HEK293 (cell line): Measurements from ENCODE around the gene TPRKB.
"Not testable (repeated sequence)": the region's sequence is repeated elsewhere in the genome, so short reads cannot be mapped to it uniquely, and the experiment has no call there.

Experiments used
- CTCF ChIA-PET: fragments of 350-600 bp; formaldehyde crosslinking; extraction: SDS; loops from one replicate; lab custom pipeline; 2021; ENCODE audit warnings: antibody characterized with exemption; lab: Yijun Ruan, JAX
- POLR2A ChIA-PET: fragments of 300-600 bp; formaldehyde crosslinking; extraction: SDS; loops from one replicate; lab custom pipeline; 2020; ENCODE audit warnings: antibody characterized with exemption, inconsistent platforms; lab: Yijun Ruan, JAX
- H3K27ac ChIP-seq: fragments of 200-500 bp; sonication (Bioruptor generic); 2 replicates; pipeline ENCODE4 v1.5.1; 2014; ENCODE audit warnings: low read depth, low read length, control low read depth, inconsistent platforms; ENCODE audit errors: extremely low read depth
- H3K36me3 ChIP-seq, 2 experiments: fragments of 200-500 bp in 1 of 2; sonication (Bioruptor generic) in 1 of 2; 1 replicate in 1 of 2; 2 replicates in 1 of 2; pipeline ENCODE4 v1.5.1; 2014 to 2017; ENCODE audit warnings: inconsistent platforms in 2 of 2, low read length in 2 of 2; ENCODE audit not compliant: control insufficient read depth in 2 of 2, insufficient read depth in 1 of 2
- H3K4me1 ChIP-seq: fragments of 200-500 bp; sonication (Bioruptor generic); 2 replicates; pipeline ENCODE4 v1.5.1; 2014; ENCODE audit warnings: mild to moderate bottlenecking, low read length, inconsistent platforms; ENCODE audit not compliant: control insufficient read depth, insufficient read depth
- H3K4me3 ChIP-seq: 2 replicates; pipeline ENCODE4 v1.5.1; 2011; ENCODE audit warnings: low read depth, mild to moderate bottlenecking, control low read depth, low read length, moderate library complexity
- H3K9me3 ChIP-seq: fragments of 200-500 bp; sonication (Bioruptor generic); 2 replicates; pipeline ENCODE4 v1.5.1; 2014; ENCODE audit warnings: low read depth, low read length, inconsistent platforms; ENCODE audit not compliant: control insufficient read depth, insufficient read depth
- MEIS1 ChIP-seq: sonication (generic); formaldehyde crosslinking; IDR thresholded peaks from 2 replicates; pipeline ENCODE4 v1.8.1; 2022; ENCODE audit warnings: missing genetic modification reagents, mild to moderate bottlenecking, borderline replicate concordance
- PRDM1 ChIP-seq: fragments of 450-650 bp; formaldehyde crosslinking; IDR thresholded peaks from 2 replicates; pipeline ENCODE4; 2016; ENCODE audit warnings: missing biosample characterization, missing genetic modification characterization
- SCRT2 ChIP-seq: fragments of 450-650 bp; formaldehyde crosslinking; IDR thresholded peaks from 2 replicates; pipeline ENCODE4 v1.5.1; 2016; ENCODE audit warnings: missing biosample characterization, missing genetic modification characterization
- ZBTB8A ChIP-seq: fragments of 450-650 bp; formaldehyde crosslinking; IDR thresholded peaks from 2 replicates; pipeline ENCODE4 v1.5.1; 2016; ENCODE audit warnings: missing biosample characterization, missing genetic modification characterization
- ZNF146 ChIP-seq: fragments of 450-650 bp; formaldehyde crosslinking; IDR thresholded peaks from 2 replicates; pipeline ENCODE4 v1.5.1; 2016; ENCODE audit warnings: missing biosample characterization, missing genetic modification characterization
- ZNF324 ChIP-seq: fragments of 450-650 bp; formaldehyde crosslinking; IDR thresholded peaks from 2 replicates; pipeline ENCODE4 v1.5.1; 2016; ENCODE audit warnings: missing biosample characterization, missing genetic modification characterization
- ZNF433 ChIP-seq: fragments of 450-650 bp; formaldehyde crosslinking; IDR thresholded peaks from 2 replicates; pipeline ENCODE4 v1.5.1; 2016; ENCODE audit warnings: missing biosample characterization, missing genetic modification characterization, low read depth
- ZNF510 ChIP-seq: fragments of 450-650 bp; formaldehyde crosslinking; IDR thresholded peaks from 2 replicates; pipeline ENCODE4 v1.5.1; 2018; ENCODE audit warnings: mild to moderate bottlenecking, missing genetic modification characterization, missing biosample characterization; ENCODE audit not compliant: insufficient replicate concordance
- ZNF529 ChIP-seq: fragments of 450-650 bp; formaldehyde crosslinking; IDR thresholded peaks from 2 replicates; pipeline ENCODE4 v1.5.1; 2017; ENCODE audit warnings: missing genetic modification characterization, missing biosample characterization; ENCODE audit not compliant: insufficient replicate concordance
- ZXDB ChIP-seq: fragments of 450-650 bp; formaldehyde crosslinking; IDR thresholded peaks from 2 replicates; pipeline ENCODE4 v1.5.1; 2016; ENCODE audit warnings: missing biosample characterization, missing genetic modification characterization
- TF ChIP-seq, protein P1 (sequence below): fragments of 450-650 bp; formaldehyde crosslinking; IDR thresholded peaks from 2 replicates; pipeline ENCODE4 v1.5.1; 2016; ENCODE audit warnings: missing biosample characterization, missing genetic modification characterization
- TF ChIP-seq, protein P2 (sequence below): fragments of 450-650 bp; formaldehyde crosslinking; IDR thresholded peaks from 2 replicates; pipeline ENCODE4 v1.5.1; 2016; ENCODE audit warnings: missing biosample characterization, missing genetic modification characterization, low read depth
- TF ChIP-seq, protein P3 (sequence below): fragments of 450-650 bp; formaldehyde crosslinking; IDR thresholded peaks from 2 replicates; pipeline ENCODE4 v1.5.1; 2016; ENCODE audit warnings: missing biosample characterization, missing genetic modification characterization
- TF ChIP-seq, protein P4 (sequence below): fragments of 450-650 bp; formaldehyde crosslinking; IDR thresholded peaks from 2 replicates; pipeline ENCODE4 v1.5.1; 2016; ENCODE audit warnings: missing biosample characterization, missing genetic modification characterization

The TPRKB gene

DNA sequence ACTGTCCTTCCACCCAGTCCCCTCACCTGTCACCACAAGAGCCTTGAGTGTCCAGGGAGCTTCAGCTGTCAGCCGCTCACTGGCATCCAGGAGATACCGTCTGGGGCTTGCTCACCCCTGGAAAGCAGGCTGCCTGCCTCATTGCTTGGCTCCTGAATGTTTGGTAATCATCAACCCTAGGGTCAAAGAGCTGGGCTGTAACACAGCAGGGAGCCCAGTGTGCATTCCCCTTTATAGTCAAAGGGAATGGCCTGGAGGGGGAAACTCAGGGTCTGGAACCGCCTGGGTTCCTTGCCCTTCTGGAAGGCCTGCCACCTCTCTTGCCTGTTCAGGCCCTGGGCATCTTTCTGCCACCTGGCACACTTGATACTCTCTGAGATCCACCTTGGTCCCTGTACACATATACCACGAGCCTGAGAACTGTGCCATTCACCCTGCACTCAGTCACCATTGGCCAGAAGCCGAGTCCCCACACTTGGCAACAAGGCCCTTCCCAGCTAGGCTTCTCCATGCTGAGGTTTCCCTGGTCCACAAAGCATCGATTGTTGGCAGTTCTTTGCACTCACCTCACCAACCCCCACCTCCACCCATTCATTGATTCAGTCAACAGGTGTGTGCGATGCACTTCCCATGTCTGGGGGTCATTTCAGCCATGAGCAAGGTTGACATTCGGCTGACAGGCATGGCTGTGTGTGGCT, 35.0 kb downstream of the TPRKB start:
- Histone ChIP-seq H3K4me3 (no peak overlapping the region), H3K4me1 (no peaks in the 10 kb centered on the region), H3K9me3 (no peaks in the 10 kb centered on the region), H3K36me3 (no peaks in the 10 kb centered on the region), H3K27ac (no peak overlapping the region)
- POLR2A ChIA-PET, result no interaction called here
- TF ChIP-seq SCRT2 (tag by site-specific recombination) (peak; percentile 53), MEIS1 (CRISPR knock-in tag) (no peak), ZNF529 (no peak)
- TF ChIP-seq, protein P1, sequence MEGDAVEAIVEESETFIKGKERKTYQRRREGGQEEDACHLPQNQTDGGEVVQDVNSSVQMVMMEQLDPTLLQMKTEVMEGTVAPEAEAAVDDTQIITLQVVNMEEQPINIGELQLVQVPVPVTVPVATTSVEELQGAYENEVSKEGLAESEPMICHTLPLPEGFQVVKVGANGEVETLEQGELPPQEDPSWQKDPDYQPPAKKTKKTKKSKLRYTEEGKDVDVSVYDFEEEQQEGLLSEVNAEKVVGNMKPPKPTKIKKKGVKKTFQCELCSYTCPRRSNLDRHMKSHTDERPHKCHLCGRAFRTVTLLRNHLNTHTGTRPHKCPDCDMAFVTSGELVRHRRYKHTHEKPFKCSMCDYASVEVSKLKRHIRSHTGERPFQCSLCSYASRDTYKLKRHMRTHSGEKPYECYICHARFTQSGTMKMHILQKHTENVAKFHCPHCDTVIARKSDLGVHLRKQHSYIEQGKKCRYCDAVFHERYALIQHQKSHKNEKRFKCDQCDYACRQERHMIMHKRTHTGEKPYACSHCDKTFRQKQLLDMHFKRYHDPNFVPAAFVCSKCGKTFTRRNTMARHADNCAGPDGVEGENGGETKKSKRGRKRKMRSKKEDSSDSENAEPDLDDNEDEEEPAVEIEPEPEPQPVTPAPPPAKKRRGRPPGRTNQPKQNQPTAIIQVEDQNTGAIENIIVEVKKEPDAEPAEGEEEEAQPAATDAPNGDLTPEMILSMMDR (tag by site-specific recombination), result no peak
- CTCF ChIA-PET, result no interaction called here

DNA sequence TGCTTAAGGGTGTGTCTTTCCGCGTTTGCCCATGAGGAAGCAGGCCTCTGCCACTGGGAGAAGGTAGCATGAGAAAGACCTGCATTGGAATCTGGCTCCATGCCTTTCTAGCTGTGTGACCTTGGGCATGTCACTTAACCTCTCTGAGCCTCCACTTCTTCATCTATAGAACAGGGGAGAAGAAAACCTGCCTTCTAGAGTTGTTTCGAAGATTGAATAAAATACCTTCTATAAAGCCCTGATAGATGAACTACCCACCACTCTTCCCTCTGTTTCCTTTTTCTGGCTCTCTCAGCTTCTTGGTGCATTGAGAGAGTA, 35.7 kb downstream of the TPRKB start:
- POLR2A ChIA-PET, H3K4me3 ChIP-seq, H3K36me3 ChIP-seq, CTCF ChIA-PET, H3K9me3 ChIP-seq, H3K4me1 ChIP-seq, H3K27ac ChIP-seq: not testable (repeated sequence)

DNA sequence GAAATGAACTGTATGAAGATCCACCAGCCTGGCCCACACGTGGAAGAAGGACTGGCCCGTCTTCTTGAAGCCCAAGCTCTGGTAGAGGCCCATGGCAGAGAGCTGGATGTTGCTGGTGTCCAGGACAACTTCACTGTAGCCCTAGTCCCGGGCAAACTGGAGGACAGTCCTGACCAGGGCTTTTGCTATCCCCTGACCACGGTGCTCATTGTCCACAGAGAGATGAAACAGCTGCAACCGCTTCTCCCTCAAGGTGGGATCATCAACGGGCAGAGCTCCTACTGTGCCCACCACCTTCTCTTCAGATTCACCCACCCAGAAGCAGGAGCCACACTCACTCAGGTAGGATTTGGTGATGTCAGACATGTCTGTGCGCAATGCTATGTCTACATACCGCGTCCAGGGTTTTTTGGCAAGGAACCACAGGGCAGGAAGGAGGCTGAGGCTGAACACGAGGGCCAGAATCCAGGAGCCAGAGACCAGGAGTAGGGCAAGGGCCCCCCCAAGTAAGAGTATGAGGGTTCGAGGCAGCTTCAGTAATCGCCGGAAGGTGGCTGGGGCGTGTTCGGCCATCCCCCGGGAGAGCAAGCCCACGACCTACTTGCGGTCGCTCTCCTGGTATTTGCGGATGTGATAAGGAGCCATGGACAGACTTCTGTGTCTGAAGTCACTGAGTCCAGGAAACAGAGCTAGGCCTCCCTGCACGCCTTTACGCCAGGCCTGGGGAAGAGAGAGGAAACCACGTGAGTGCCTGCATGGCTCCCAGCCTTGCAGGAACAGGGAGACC, 36.3 kb downstream of the TPRKB start:
- no peaks in the 10 kb centered on the region for H3K4me1 ChIP-seq
- POLR2A ChIA-PET, result no interaction called here
- no peak overlapping the region for H3K4me3 ChIP-seq
- no peak overlapping the region for H3K27ac ChIP-seq
- H3K36me3 ChIP-seq, result no peaks in the 10 kb centered on the region
- no peaks in the 10 kb centered on the region for H3K9me3 ChIP-seq
- TF ChIP-seq ZNF433 (tag by site-specific recombination) (no peak), ZNF146 (tag by site-specific recombination) (no peak), ZNF324 (tag by site-specific recombination) (no peak), ZBTB8A (no peak)
- CTCF ChIA-PET, result no interaction called here

DNA sequence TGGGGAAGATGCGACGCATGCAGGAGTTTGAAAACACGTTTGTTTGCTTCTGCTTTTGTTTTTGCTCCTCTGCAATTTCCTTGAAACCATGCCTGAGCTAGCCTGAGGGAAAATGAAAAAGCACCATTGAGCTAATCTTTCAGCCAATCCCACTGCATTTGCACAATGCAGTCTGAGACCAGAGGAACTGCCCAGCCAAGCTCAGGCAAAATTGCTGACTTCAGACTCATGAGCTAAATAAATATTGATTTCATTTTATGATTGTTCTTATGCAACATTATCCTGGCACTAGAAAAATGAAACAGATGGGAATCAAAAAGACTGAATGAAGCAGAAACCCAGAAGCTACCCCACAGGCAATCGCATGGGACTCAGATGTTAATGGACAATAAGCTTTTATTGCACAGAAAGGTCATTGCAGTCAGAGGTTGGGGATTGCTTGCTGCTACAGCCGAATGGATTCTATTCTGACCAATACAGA, 37.0 kb downstream of the TPRKB start:
- Histone ChIP-seq H3K9me3 (no peaks in the 10 kb centered on the region), H3K36me3 (no peaks in the 10 kb centered on the region), H3K27ac (no peak overlapping the region), H3K4me3 (no peak overlapping the region), H3K4me1 (no peaks in the 10 kb centered on the region)
- ChIA-PET CTCF (no interaction called here), POLR2A (no interaction called here)
- TF ChIP-seq PRDM1 (no peak), ZXDB (no peak), ZNF510 (tag by site-specific recombination) (no peak)
- TF ChIP-seq, protein P2, sequence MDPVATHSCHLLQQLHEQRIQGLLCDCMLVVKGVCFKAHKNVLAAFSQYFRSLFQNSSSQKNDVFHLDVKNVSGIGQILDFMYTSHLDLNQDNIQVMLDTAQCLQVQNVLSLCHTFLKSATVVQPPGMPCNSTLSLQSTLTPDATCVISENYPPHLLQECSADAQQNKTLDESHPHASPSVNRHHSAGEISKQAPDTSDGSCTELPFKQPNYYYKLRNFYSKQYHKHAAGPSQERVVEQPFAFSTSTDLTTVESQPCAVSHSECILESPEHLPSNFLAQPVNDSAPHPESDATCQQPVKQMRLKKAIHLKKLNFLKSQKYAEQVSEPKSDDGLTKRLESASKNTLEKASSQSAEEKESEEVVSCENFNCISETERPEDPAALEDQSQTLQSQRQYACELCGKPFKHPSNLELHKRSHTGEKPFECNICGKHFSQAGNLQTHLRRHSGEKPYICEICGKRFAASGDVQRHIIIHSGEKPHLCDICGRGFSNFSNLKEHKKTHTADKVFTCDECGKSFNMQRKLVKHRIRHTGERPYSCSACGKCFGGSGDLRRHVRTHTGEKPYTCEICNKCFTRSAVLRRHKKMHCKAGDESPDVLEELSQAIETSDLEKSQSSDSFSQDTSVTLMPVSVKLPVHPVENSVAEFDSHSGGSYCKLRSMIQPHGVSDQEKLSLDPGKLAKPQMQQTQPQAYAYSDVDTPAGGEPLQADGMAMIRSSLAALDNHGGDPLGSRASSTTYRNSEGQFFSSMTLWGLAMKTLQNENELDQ (tag by site-specific recombination), result no peak
- TF ChIP-seq, protein P3, sequence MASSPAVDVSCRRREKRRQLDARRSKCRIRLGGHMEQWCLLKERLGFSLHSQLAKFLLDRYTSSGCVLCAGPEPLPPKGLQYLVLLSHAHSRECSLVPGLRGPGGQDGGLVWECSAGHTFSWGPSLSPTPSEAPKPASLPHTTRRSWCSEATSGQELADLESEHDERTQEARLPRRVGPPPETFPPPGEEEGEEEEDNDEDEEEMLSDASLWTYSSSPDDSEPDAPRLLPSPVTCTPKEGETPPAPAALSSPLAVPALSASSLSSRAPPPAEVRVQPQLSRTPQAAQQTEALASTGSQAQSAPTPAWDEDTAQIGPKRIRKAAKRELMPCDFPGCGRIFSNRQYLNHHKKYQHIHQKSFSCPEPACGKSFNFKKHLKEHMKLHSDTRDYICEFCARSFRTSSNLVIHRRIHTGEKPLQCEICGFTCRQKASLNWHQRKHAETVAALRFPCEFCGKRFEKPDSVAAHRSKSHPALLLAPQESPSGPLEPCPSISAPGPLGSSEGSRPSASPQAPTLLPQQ, result no peak
- TF ChIP-seq, protein P4, sequence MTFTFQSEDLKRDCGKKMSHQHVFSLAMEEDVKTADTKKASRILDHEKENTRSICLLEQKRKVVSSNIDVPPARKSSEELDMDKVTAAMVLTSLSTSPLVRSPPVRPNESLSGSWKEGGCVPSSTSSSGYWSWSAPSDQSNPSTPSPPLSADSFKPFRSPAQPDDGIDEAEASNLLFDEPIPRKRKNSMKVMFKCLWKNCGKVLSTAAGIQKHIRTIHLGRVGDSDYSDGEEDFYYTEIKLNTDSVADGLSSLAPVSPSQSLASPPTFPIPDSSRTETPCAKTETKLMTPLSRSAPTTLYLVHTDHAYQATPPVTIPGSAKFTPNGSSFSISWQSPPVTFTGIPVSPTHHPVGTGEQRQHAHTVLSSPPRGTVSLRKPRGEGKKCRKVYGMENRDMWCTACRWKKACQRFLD (tag by site-specific recombination), result no peak
